Breast epithelium (tissue), 3 donors: ENCODE results near the gene INCENP.

Experiments
- CTCF ChIP-seq, 3 donors: fragments of 450-650 bp; IDR thresholded peaks; one replicate each; pipeline ENCODE4 v1.5.1; 2016 to 2017; ENCODE audit warnings: antibody characterized with exemption in 3 of 3, mild to moderate bottlenecking in 3 of 3, moderate library complexity in 3 of 3
- POLR2AphosphoS5 ChIP-seq, 3 donors: sonication (generic); formaldehyde crosslinking; IDR thresholded peaks; one replicate each; pipeline ENCODE4 v1.6.1; 2017; ENCODE audit warnings: antibody characterized with exemption in 3 of 3

DNA sequence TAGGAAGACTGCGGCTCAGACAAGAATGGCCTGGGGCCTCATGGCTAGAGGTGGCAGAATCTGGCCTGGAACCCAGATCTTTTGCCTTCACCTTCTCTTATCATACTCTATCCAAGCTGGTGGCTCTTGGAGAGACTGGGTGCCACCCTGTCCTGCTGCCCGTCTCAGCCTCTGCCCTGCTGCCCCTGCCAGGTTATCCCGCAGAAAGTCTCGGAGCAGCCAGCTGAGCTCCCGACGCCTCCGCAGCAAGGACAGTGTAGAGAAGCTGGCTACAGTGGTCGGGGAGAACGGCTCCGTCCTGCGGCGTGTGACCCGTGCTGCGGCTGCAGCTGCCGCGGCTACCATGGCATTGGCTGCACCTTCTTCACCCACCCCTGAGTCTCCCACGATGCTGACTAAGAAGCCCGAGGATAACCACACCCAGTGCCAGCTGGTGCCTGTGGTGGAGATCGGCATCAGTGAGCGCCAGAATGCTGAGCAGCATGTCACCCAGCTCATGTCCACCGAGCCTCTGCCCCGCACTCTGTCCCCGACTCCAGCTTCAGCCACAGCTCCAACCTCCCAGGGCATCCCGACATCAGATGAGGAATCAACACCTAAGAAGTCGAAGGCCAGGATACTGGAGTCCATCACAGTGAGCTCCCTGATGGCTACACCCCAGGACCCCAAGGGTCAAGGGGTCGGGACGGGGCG, 5.9 kb downstream of the INCENP start:
- TF ChIP-seq CTCF (IDR thresholded peaks at IDR 0.05): no peak
- TF ChIP-seq POLR2AphosphoS5 (IDR thresholded peaks at IDR 0.05): no peak
